Measurements from ENCODE around the gene SS18L1. TPM values are rescaled to one million over a fixed set of nuclear protein-coding genes. Genes with fewer than 3 reads are reported as not detected.
A peak's percentile ranks its signal among the peaks of the same experiment; 100 is the strongest.

Gene SS18L1
- total RNA-seq, 1 experiment from 2014 or later: 68.9 TPM

GRCh38 chr20:62226707-62227590 lies 83.4 kb downstream of the SS18L1 start:
- H3K4me3 ChIP-seq: no peak overlapping the region
- no peaks in the 10 kb centered on the region; the same call in 1 of the 2 replicates for H3K4me1 ChIP-seq
- no peak for DNase-seq
- H3K9me3 ChIP-seq (replicated peaks): no peaks in the 10 kb centered on the region; the same call in 1 of the 2 replicates
- H3K36me3 ChIP-seq: no peaks in the 10 kb centered on the region
- H3K27ac ChIP-seq: no peak overlapping the region
- peaks cover 30% of the 10 kb centered on the region for H3K27me3 ChIP-seq

GRCh38 chr20:62227591-62227976 lies 84.0 kb downstream of the SS18L1 start:
- H3K27ac ChIP-seq: no peak overlapping the region
- H3K9me3 ChIP-seq (replicated peaks): no peaks in the 10 kb centered on the region; the same call in 1 of the 2 replicates
- peaks cover 25% of the 10 kb centered on the region for H3K27me3 ChIP-seq
- H3K36me3 ChIP-seq: no peaks in the 10 kb centered on the region
- no peak overlapping the region for H3K4me3 ChIP-seq
- H3K4me1 ChIP-seq: no peaks in the 10 kb centered on the region; the same call in 1 of the 2 replicates
- peak in 1 of 2 experiments; percentile 35 for DNase-seq

GRCh38 chr20:62227977-62228958 lies 84.7 kb downstream of the SS18L1 start:
- Histone ChIP-seq H3K4me1 (no peaks in the 10 kb centered on the region; the same call in 1 of the 2 replicates), H3K9me3 (replicated peaks) (no peaks in the 10 kb centered on the region; the same call in 1 of the 2 replicates), H3K27me3 (peaks cover 18% of the 10 kb centered on the region), H3K36me3 (no peaks in the 10 kb centered on the region), H3K4me3 (no peak overlapping the region), H3K27ac (no peak overlapping the region)
- DNase-seq: peak in 1 of 2 experiments; percentile 49

- Histone ChIP-seq H3K4me1 (no peaks in the 10 kb centered on the region; the same call in 1 of the 2 replicates), H3K36me3 (no peaks in the 10 kb centered on the region), H3K9me3 (replicated peaks) (no peaks in the 10 kb centered on the region; the same call in 1 of the 2 replicates), H3K4me3 (no peak overlapping the region), H3K27ac (no peak overlapping the region), H3K27me3 (peaks cover 12% of the 10 kb centered on the region; the same call in 1 of the 2 replicates)
- no peak for DNase-seq
Observed at GRCh38 chr20:62228982-62229545, 85.5 kb downstream of the SS18L1 start.

- H3K4me3 ChIP-seq: no peak overlapping the region
- no peaks in the 10 kb centered on the region; the same call in 1 of the 2 replicates for H3K4me1 ChIP-seq
- peaks cover 12% of the 10 kb centered on the region; the same call in 1 of the 2 replicates for H3K27me3 ChIP-seq
- H3K27ac ChIP-seq: no peak overlapping the region
- H3K9me3 ChIP-seq (replicated peaks): no peaks in the 10 kb centered on the region; the same call in 1 of the 2 replicates
- DNase-seq: no peak
- no peaks in the 10 kb centered on the region for H3K36me3 ChIP-seq
Observed at GRCh38 chr20:62229667-62230066, 86.1 kb downstream of the SS18L1 start.

GRCh38 chr20:62230276-62230675 lies 86.7 kb downstream of the SS18L1 start:
- Histone ChIP-seq H3K36me3 (no peaks in the 10 kb centered on the region), H3K27ac (no peak overlapping the region), H3K4me3 (no peak overlapping the region), H3K4me1 (peaks cover 5% of the 10 kb centered on the region), H3K27me3 (peaks cover 12% of the 10 kb centered on the region; the same call in 1 of the 2 replicates), H3K9me3 (replicated peaks) (no peaks in the 10 kb centered on the region; the same call in 1 of the 2 replicates)
- no peak for DNase-seq

GRCh38 chr20:62230696-62231095 lies 87.1 kb downstream of the SS18L1 start:
- H3K27me3 ChIP-seq: peaks cover 12% of the 10 kb centered on the region; the same call in 1 of the 2 replicates
- no peaks in the 10 kb centered on the region for H3K36me3 ChIP-seq
- H3K4me3 ChIP-seq: no peak overlapping the region
- no peak for DNase-seq
- H3K4me1 ChIP-seq: peaks cover 8% of the 10 kb centered on the region
- no peak overlapping the region for H3K27ac ChIP-seq
- no peaks in the 10 kb centered on the region; the same call in 1 of the 2 replicates for H3K9me3 ChIP-seq (replicated peaks)

- Histone ChIP-seq H3K36me3 (no peaks in the 10 kb centered on the region), H3K9me3 (replicated peaks) (no peaks in the 10 kb centered on the region; the same call in 1 of the 2 replicates), H3K4me1 (peaks cover 8% of the 10 kb centered on the region), H3K27me3 (peaks cover 12% of the 10 kb centered on the region; the same call in 1 of the 2 replicates), H3K4me3 (no peak overlapping the region), H3K27ac (no peak overlapping the region)
- DNase-seq: no peak
Observed at GRCh38 chr20:62231292-62231691, 87.7 kb downstream of the SS18L1 start.

Other genes starting within 250 kb of the SS18L1 start
- 19.4 and 20.1 TPM in 2 replicates for gene TAF4, start 77.9 kb upstream of the SS18L1 start, total RNA-seq (2014; rRNA removed; shearing (Covaris generic))
- gene LSM14B, start 21.3 kb upstream of the SS18L1 start, total RNA-seq (2014; rRNA removed; shearing (Covaris generic)): 146 TPM in 2 replicates
- 755 and 774 TPM in 2 replicates for gene PSMA7, start 375 bp upstream of the SS18L1 start, total RNA-seq (2014; rRNA removed; shearing (Covaris generic))
- gene MTG2, start 39.3 kb downstream of the SS18L1 start, total RNA-seq (2014; rRNA removed; shearing (Covaris generic)): 63.8 and 66.2 TPM in 2 replicates
- gene HRH3, start 76.5 kb downstream of the SS18L1 start, total RNA-seq (2014; rRNA removed; shearing (Covaris generic)): 0.15 TPM in 1 of 2 replicates, not detected in the other
- gene OSBPL2, start 94.8 kb downstream of the SS18L1 start, total RNA-seq (2014; rRNA removed; shearing (Covaris generic)): 36.7 and 40.2 TPM in 2 replicates
- gene ADRM1, start 159.2 kb downstream of the SS18L1 start, total RNA-seq (2014; rRNA removed; shearing (Covaris generic)): 160 and 174 TPM in 2 replicates
- 37.3 and 43.8 TPM in 2 replicates for gene LAMA5, start 223.5 kb downstream of the SS18L1 start, total RNA-seq (2014; rRNA removed; shearing (Covaris generic))
- 3,142 and 3,675 TPM in 2 replicates for gene RPS21, start 243.3 kb downstream of the SS18L1 start, total RNA-seq (2014; rRNA removed; shearing (Covaris generic))

All from SJCRH30 (cell line).